Hepatocyte (in vitro differentiated cells): ENCODE data around the gene SRSF5. TPM values are rescaled to one million over a fixed set of nuclear protein-coding genes. Genes with fewer than 3 reads are reported as not detected.
"Not testable (repeated sequence)": the region's sequence is repeated elsewhere in the genome, so short reads cannot be mapped to it uniquely, and the experiment has no call there.

ENCODE experiments used
- DNase-seq: peaks from one replicate; pipeline ENCODE4 v3.0.0-alpha.2; 2016; ENCODE audit warnings: low spot score
- H2AFZ ChIP-seq: fragments of 200-600 bp; sonication (generic); 2 replicates; pipeline ENCODE4 v1.6.0; 2016; ENCODE audit warnings: antibody characterized with exemption, mild to moderate bottlenecking
- H3K27ac ChIP-seq: fragments of 200-600 bp; sonication (generic); 2 replicates; pipeline ENCODE4 v1.5.1; 2016; ENCODE audit warnings: mild to moderate bottlenecking
- H3K27me3 ChIP-seq: fragments of 200-600 bp; sonication (generic); 2 replicates; pipeline ENCODE4 v1.6.1; 2016
- H3K36me3 ChIP-seq: fragments of 200-600 bp; sonication (generic); replicated peaks from 2 replicates; pipeline ENCODE4 v1.5.1; 2016; ENCODE audit warnings: low read depth; ENCODE audit not compliant: insufficient read depth
- H3K4me1 ChIP-seq: fragments of 200-600 bp; sonication (generic); 2 replicates; pipeline ENCODE4 v1.5.1; 2016; ENCODE audit warnings: mild to moderate bottlenecking, moderate library complexity; ENCODE audit not compliant: insufficient read depth
- H3K4me2 ChIP-seq: fragments of 200-600 bp; sonication (generic); 2 replicates; pipeline ENCODE4 v1.6.0; 2016
- H3K4me3 ChIP-seq: fragments of 200-600 bp; sonication (generic); 2 replicates; pipeline ENCODE4 v1.5.1; 2016; ENCODE audit warnings: mild to moderate bottlenecking
- H3K79me2 ChIP-seq: fragments of 200-600 bp; sonication (generic); 2 replicates; pipeline ENCODE4 v1.6.0; 2017; ENCODE audit warnings: mild to moderate bottlenecking
- H3K9me2 ChIP-seq: fragments of 200-600 bp; sonication (generic); replicated peaks from 2 replicates; pipeline ENCODE4 v1.6.0; 2017; ENCODE audit warnings: mild to moderate bottlenecking; ENCODE audit not compliant: insufficient read depth
- H3K9me3 ChIP-seq: fragments of 200-600 bp; sonication (generic); 2 replicates; pipeline ENCODE4 v1.5.1; 2016; ENCODE audit warnings: low read depth, mild to moderate bottlenecking
- H4K20me1 ChIP-seq: fragments of 200-600 bp; sonication (generic); 2 replicates; pipeline ENCODE4 v1.6.0; 2016; ENCODE audit warnings: mild to moderate bottlenecking; ENCODE audit not compliant: insufficient read depth, poor library complexity, severe bottlenecking
- CTCF ChIP-seq: fragments of 200-600 bp; sonication (generic); IDR thresholded peaks from 2 replicates; pipeline ENCODE4 v1.5.1; 2016; ENCODE audit warnings: antibody characterized with exemption, mild to moderate bottlenecking; ENCODE audit not compliant: poor library complexity
- EZH2 ChIP-seq: fragments of 200-600 bp; sonication (generic); IDR thresholded peaks from 2 replicates; pipeline ENCODE4 v1.6.1; 2016; ENCODE audit warnings: antibody characterized with exemption, mild to moderate bottlenecking, borderline replicate concordance
- EZH2phosphoT487 ChIP-seq: fragments of 200-600 bp; sonication (generic); IDR thresholded peaks from one replicate; pipeline ENCODE4 v1.6.1; 2018; ENCODE audit warnings: antibody characterized with exemption, mild to moderate bottlenecking, low read depth, moderate library complexity; ENCODE audit not compliant: unreplicated experiment, severe bottlenecking
- WGBS: methylation state at CpG from one replicate; pipeline ENCODE4 v1.1.6; 2016; ENCODE audit warnings: low lambda C conversion rate; ENCODE audit errors: missing lambda C conversion rate; 5-methylcytosine and 5-hydroxymethylcytosine counted together
- polyA plus RNA-seq: library from polyadenylated mRNA; unstranded; fragments of >200 nt; fragmentation: Nextera tagmentation; extraction: Ambion mirVana; gene quantifications from 2 replicates; pipeline ENCODE4 v1.2.1, GENCODE V29; 2016
- total RNA-seq: library from RNA; depleted of rRNA; stranded (reverse); fragments of >200 nt; gene quantifications from 2 replicates; pipeline ENCODE4 v1.2.3, GENCODE V29; 2014

The SRSF5 gene
- total and polyA plus RNA-seq, 2 experiments from 2014 or later, result 262 to 386 TPM

- Histone ChIP-seq H3K27me3 (no peaks in the 10 kb centered on the region), H3K36me3 (no peaks in the 10 kb centered on the region), H2AFZ (no peak overlapping the region), H3K4me2 (no peak overlapping the region), H3K4me3 (no peak overlapping the region), H3K9me2 (no peaks in the 10 kb centered on the region), H3K79me2 (no peaks in the 10 kb centered on the region), H3K27ac (no peak overlapping the region), H3K4me1 (no peaks in the 10 kb centered on the region), H4K20me1 (no peaks in the 10 kb centered on the region), H3K9me3 (no peaks in the 10 kb centered on the region)
- TF ChIP-seq CTCF (no peak), EZH2phosphoT487 (no peak), EZH2 (no peak)
- 90% methylated on average over 10 of the region's 10 CpGs for WGBS
- no peak for DNase-seq
Observed at GRCh38 chr14:69811868-69812252, 44.9 kb downstream of the SRSF5 start.

GRCh38 chr14:69812711-69813110 lies 45.8 kb downstream of the SRSF5 start:
- Histone ChIP-seq H3K36me3 (no peaks in the 10 kb centered on the region), H2AFZ (no peak overlapping the region), H3K4me1 (no peaks in the 10 kb centered on the region), H3K27me3 (no peaks in the 10 kb centered on the region), H3K4me3 (no peak overlapping the region), H4K20me1 (no peaks in the 10 kb centered on the region), H3K9me2 (no peaks in the 10 kb centered on the region), H3K79me2 (no peaks in the 10 kb centered on the region), H3K27ac (no peak overlapping the region), H3K9me3 (no peaks in the 10 kb centered on the region), H3K4me2 (no peak overlapping the region)
- DNase-seq, result no peak
- WGBS, result 74% methylated on average over 9 of the region's 9 CpGs
- no peak for TF ChIP-seq EZH2phosphoT487
- TF ChIP-seq CTCF, result no peak
- TF ChIP-seq EZH2, result no peak

GRCh38 chr14:69813346-69813745 lies 46.4 kb downstream of the SRSF5 start:
- H3K9me3 ChIP-seq, H3K36me3 ChIP-seq, H3K9me2 ChIP-seq, H3K27me3 ChIP-seq, H4K20me1 ChIP-seq, H3K4me2 ChIP-seq, H3K4me1 ChIP-seq, H3K79me2 ChIP-seq, H3K27ac ChIP-seq, H3K4me3 ChIP-seq, H2AFZ ChIP-seq, DNase-seq: not testable (repeated sequence)
- 90% methylated on average over 6 of the region's 6 CpGs for WGBS

- H3K27ac ChIP-seq, result peak overlapping the region; percentile 0
- TF ChIP-seq CTCF (no peak), EZH2phosphoT487 (no peak), EZH2 (no peak)
- no peak for DNase-seq
Observed at GRCh38 chr14:69814397-69814796, 47.5 kb downstream of the SRSF5 start.

More at GRCh38 chr14:69814397-69814796, 47.5 kb downstream of the SRSF5 start:
- Histone ChIP-seq H3K27me3 (no peaks in the 10 kb centered on the region), H3K4me2 (no peak overlapping the region), H3K4me1 (no peaks in the 10 kb centered on the region), H3K36me3 (no peaks in the 10 kb centered on the region), H2AFZ (no peak overlapping the region), H3K4me3 (no peak overlapping the region), H3K9me3 (no peaks in the 10 kb centered on the region), H3K79me2 (no peaks in the 10 kb centered on the region), H4K20me1 (no peaks in the 10 kb centered on the region), H3K9me2 (no peaks in the 10 kb centered on the region)
- 42% methylated on average over 3 of the region's 3 CpGs for WGBS
